SU-DHL-6 (cell line): ENCODE results near the gene SEMA3C.

Source experiments
- EZH2phosphoT487 ChIP-seq: fragments of 200-600 bp; sonication (generic), shearing (Covaris generic); conservative IDR thresholded peaks from 2 replicates; pipeline ENCODE4 v1.6.1; 2018; ENCODE audit warnings: mild to moderate bottlenecking, antibody characterized with exemption, low read length, moderate library complexity, mixed read lengths
- TF ChIP-seq, protein P1 (sequence below): fragments of 200-600 bp; sonication (generic); IDR thresholded peaks from one replicate; pipeline ENCODE4 v1.5.1; 2017; ENCODE audit warnings: antibody characterized with exemption, mild to moderate bottlenecking, low read length, moderate library complexity; ENCODE audit not compliant: insufficient read depth, poor library complexity, severe bottlenecking

DNA sequence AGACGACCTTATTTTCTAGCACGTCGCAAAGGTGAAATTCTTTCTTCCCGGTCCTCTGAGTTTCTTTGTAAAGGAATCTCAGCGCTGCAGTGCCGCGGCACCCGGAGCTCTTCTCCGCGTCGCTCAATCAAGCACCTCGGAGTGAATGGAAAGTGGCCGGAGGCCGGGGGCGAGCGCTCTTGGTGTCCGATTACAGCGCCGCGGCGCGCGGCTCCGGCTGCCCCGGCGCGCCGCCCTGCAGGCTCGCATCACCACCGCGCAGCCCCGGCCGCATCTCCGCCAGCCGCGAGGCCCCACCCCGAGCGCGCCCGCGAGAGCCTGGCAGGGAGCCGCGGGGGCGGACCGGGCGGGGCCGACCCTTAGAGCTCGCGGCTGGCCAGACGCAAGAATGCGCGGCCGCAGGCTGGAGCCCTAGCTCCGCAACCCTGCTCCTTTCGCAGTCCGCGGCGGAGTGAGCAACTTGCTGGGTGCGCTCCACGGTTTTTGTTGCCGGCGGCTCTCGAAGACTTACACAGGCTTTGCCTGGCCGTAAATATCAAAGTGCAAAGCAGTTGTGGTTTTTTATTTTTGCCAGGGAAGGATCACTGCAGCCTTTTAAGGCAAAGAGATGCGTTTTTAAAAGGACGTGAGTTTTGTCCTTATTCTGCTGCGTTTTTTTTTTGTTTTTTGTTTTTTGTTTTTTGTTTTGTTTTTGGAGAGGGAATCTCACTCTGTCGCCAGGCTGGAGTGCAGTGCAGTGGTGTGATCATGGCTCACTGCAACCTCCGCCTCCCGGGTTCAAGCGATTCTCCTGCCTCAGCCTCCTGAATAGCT is at the start of gene SEMA3C:
- TF ChIP-seq, protein P1, sequence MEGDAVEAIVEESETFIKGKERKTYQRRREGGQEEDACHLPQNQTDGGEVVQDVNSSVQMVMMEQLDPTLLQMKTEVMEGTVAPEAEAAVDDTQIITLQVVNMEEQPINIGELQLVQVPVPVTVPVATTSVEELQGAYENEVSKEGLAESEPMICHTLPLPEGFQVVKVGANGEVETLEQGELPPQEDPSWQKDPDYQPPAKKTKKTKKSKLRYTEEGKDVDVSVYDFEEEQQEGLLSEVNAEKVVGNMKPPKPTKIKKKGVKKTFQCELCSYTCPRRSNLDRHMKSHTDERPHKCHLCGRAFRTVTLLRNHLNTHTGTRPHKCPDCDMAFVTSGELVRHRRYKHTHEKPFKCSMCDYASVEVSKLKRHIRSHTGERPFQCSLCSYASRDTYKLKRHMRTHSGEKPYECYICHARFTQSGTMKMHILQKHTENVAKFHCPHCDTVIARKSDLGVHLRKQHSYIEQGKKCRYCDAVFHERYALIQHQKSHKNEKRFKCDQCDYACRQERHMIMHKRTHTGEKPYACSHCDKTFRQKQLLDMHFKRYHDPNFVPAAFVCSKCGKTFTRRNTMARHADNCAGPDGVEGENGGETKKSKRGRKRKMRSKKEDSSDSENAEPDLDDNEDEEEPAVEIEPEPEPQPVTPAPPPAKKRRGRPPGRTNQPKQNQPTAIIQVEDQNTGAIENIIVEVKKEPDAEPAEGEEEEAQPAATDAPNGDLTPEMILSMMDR, result no peak
- no peak for TF ChIP-seq EZH2phosphoT487
